DMS114 treated with DMSO at 0.1 percent for 48 hours (cell line): ENCODE measurements around the gene SPRY1.

Experiments used
- DNase-seq: peaks from one replicate; lab custom pipeline; 2025; ENCODE audit not compliant: unreplicated experiment; lab: John Stamatoyannopoulos, UW

Gene SPRY1

GRCh38 chr4:123408471-123409084, 12.0 kb downstream of the SPRY1 start:
- no peak for DNase-seq

- DNase-seq = no peak
These were observed 12.7 kb downstream of the SPRY1 start for GRCh38 chr4:123409334-123409733.

GRCh38 chr4:123411514-123411913, 14.9 kb downstream of the SPRY1 start:
- DNase-seq = no peak

- no peak for DNase-seq
These were observed 15.5 kb downstream of the SPRY1 start for GRCh38 chr4:123412091-123412505.

- no peak for DNase-seq
These were observed 16.3 kb downstream of the SPRY1 start for GRCh38 chr4:123412700-123413512.

- DNase-seq = no peak
These were observed 19.0 kb downstream of the SPRY1 start for GRCh38 chr4:123415576-123415975.

GRCh38 chr4:123415977-123416376, 19.4 kb downstream of the SPRY1 start:
- DNase-seq = no peak

GRCh38 chr4:123417813-123418212, 21.2 kb downstream of the SPRY1 start:
- DNase-seq = no peak

GRCh38 chr4:123418351-123418931, 21.8 kb downstream of the SPRY1 start:
- DNase-seq = no peak

- DNase-seq = no peak
These were observed 23.5 kb downstream of the SPRY1 start for GRCh38 chr4:123419885-123420755.

- no peak for DNase-seq
These were observed 24.8 kb downstream of the SPRY1 start for GRCh38 chr4:123421227-123421936.

GRCh38 chr4:123421937-123422781, 25.6 kb downstream of the SPRY1 start:
- DNase-seq = no peak

GRCh38 chr4:123423819-123424218, 27.2 kb downstream of the SPRY1 start:
- DNase-seq = no peak

- DNase-seq = no peak
These were observed 31.4 kb downstream of the SPRY1 start for GRCh38 chr4:123427951-123428350.

- no peak for DNase-seq
These were observed 33.4 kb downstream of the SPRY1 start for GRCh38 chr4:123430031-123430430.

GRCh38 chr4:123430501-123430900, 33.9 kb downstream of the SPRY1 start:
- DNase-seq = no peak

- no peak for DNase-seq
These were observed 37.0 kb downstream of the SPRY1 start for GRCh38 chr4:123433573-123433972.

- no peak for DNase-seq
These were observed 37.4 kb downstream of the SPRY1 start for GRCh38 chr4:123433976-123434375.

GRCh38 chr4:123435246-123436113, 38.9 kb downstream of the SPRY1 start:
- DNase-seq = no peak
